Measurements from ENCODE around the gene CFTR.

The CFTR gene

GRCh38 chr7:117640465-117640864 lies 160.6 kb downstream of the CFTR start:
- in situ Hi-C loops (cut with MboI; ENCODE audit: low sequenced_read_pairs) = no loop called here

GRCh38 chr7:117645481-117646165 lies 165.8 kb downstream of the CFTR start:
- in situ Hi-C loops (cut with MboI; ENCODE audit: low sequenced_read_pairs) = no loop called here

GRCh38 chr7:117648203-117648866 lies 168.5 kb downstream of the CFTR start:
- in situ Hi-C loops (cut with MboI; ENCODE audit: low sequenced_read_pairs) = no loop called here

- in situ Hi-C loops (cut with MboI; ENCODE audit: low sequenced_read_pairs) = no loop called here
Measured at GRCh38 chr7:117652943-117653680, 173.3 kb downstream of the CFTR start.

GRCh38 chr7:117654780-117655179 lies 175.0 kb downstream of the CFTR start:
- in situ Hi-C loops (cut with MboI; ENCODE audit: low sequenced_read_pairs) = no loop called here

GRCh38 chr7:117656806-117657205 lies 177.0 kb downstream of the CFTR start:
- in situ Hi-C loops (cut with MboI; ENCODE audit: low sequenced_read_pairs) = no loop called here

- in situ Hi-C loops (cut with MboI; ENCODE audit: low sequenced_read_pairs) = no loop called here
Measured at GRCh38 chr7:117659531-117660011, 179.7 kb downstream of the CFTR start.

GRCh38 chr7:117661328-117661727 lies 181.5 kb downstream of the CFTR start:
- in situ Hi-C loops (cut with MboI; ENCODE audit: low sequenced_read_pairs) = no loop called here

GRCh38 chr7:117664047-117664446 lies 184.2 kb downstream of the CFTR start:
- in situ Hi-C loops (cut with MboI; ENCODE audit: low sequenced_read_pairs) = no loop called here

GRCh38 chr7:117665368-117665767 lies 185.5 kb downstream of the CFTR start:
- in situ Hi-C loops (cut with MboI; ENCODE audit: low sequenced_read_pairs) = no loop called here

GRCh38 chr7:117666031-117666430 lies 186.2 kb downstream of the CFTR start:
- in situ Hi-C loops (cut with MboI; ENCODE audit: low sequenced_read_pairs) = no loop called here

GRCh38 chr7:117666689-117667088 lies 186.9 kb downstream of the CFTR start:
- in situ Hi-C loops (cut with MboI; ENCODE audit: low sequenced_read_pairs) = no loop called here

- in situ Hi-C loops (cut with MboI; ENCODE audit: low sequenced_read_pairs) = no loop called here
Measured at GRCh38 chr7:117667456-117667855, 187.6 kb downstream of the CFTR start.

- in situ Hi-C loops (cut with MboI; ENCODE audit: low sequenced_read_pairs) = no loop called here
Measured at GRCh38 chr7:117669818-117670217, 190.0 kb downstream of the CFTR start.

GRCh38 chr7:117672453-117672852 lies 192.6 kb downstream of the CFTR start:
- in situ Hi-C loops (cut with MboI; ENCODE audit: low sequenced_read_pairs) = no loop called here

GRCh38 chr7:117673367-117673766 lies 193.5 kb downstream of the CFTR start:
- in situ Hi-C loops (cut with MboI; ENCODE audit: low sequenced_read_pairs) = no loop called here

GRCh38 chr7:117673839-117674238 lies 194.0 kb downstream of the CFTR start:
- in situ Hi-C loops (cut with MboI; ENCODE audit: low sequenced_read_pairs) = no loop called here

GRCh38 chr7:117674617-117675016 lies 194.8 kb downstream of the CFTR start:
- in situ Hi-C loops (cut with MboI; ENCODE audit: low sequenced_read_pairs) = no loop called here

- in situ Hi-C loops (cut with MboI; ENCODE audit: low sequenced_read_pairs) = no loop called here
Measured at GRCh38 chr7:117675497-117676435, 195.9 kb downstream of the CFTR start.

GRCh38 chr7:117679120-117679519 lies 199.3 kb downstream of the CFTR start:
- in situ Hi-C loops (cut with MboI; ENCODE audit: low sequenced_read_pairs) = no loop called here
